Mesenchymal stem cell (in vitro differentiated cells and primary cell): ENCODE data around the gene DYRK2. TPM values are rescaled to one million over a fixed set of nuclear protein-coding genes. Genes with fewer than 3 reads are reported as not detected.
A peak's percentile ranks its signal among the peaks of the same experiment; 100 is the strongest.

ENCODE experiments used
- DNase-seq: peaks from one replicate; pipeline ENCODE4 v3.0.0-alpha.2; 2013
- H2AFZ ChIP-seq: one replicate; pipeline ENCODE4 v1.6.1; 2013; ENCODE audit warnings: low read depth, mild to moderate bottlenecking, control low read depth, inconsistent platforms, low read length, moderate library complexity
- H2AK5ac ChIP-seq: 2 replicates; pipeline ENCODE4 v1.6.1; 2013; ENCODE audit warnings: low read length, moderate library complexity, mild to moderate bottlenecking, inconsistent platforms; ENCODE audit not compliant: severe bottlenecking
- H2BK120ac ChIP-seq: one replicate; pipeline ENCODE4 v1.6.1; 2013; ENCODE audit warnings: low read depth, mild to moderate bottlenecking, inconsistent platforms, low read length, moderate library complexity
- H2BK12ac ChIP-seq, 2 experiments: one replicate each; pipeline ENCODE4 v1.6.1; 2013; ENCODE audit warnings: inconsistent platforms in 2 of 2, low read length in 2 of 2, mild to moderate bottlenecking in 2 of 2, moderate library complexity in 2 of 2, control low read depth in 1 of 2
- H2BK15ac ChIP-seq: one replicate; pipeline ENCODE4 v1.6.1; 2013; ENCODE audit warnings: mild to moderate bottlenecking, low read depth, inconsistent platforms; ENCODE audit not compliant: poor library complexity, severe bottlenecking
- H2BK5ac ChIP-seq: 2 replicates; pipeline ENCODE4 v1.6.1; 2013; ENCODE audit warnings: low read depth, mild to moderate bottlenecking, low read length, control low read depth, inconsistent platforms; ENCODE audit not compliant: poor library complexity, severe bottlenecking
- H3K14ac ChIP-seq, 2 experiments: one replicate each; pipeline ENCODE4 v1.6.1; 2013; ENCODE audit warnings: inconsistent platforms in 2 of 2, low read length in 2 of 2, control low read depth in 1 of 2, mild to moderate bottlenecking in 1 of 2, moderate library complexity in 1 of 2
- H3K18ac ChIP-seq, 2 experiments: one replicate each; pipeline ENCODE4 v1.6.1; 2013; ENCODE audit warnings: inconsistent platforms in 2 of 2, low read length in 2 of 2, control low read depth in 1 of 2, low read depth in 1 of 2, mild to moderate bottlenecking in 1 of 2
- H3K23ac ChIP-seq, 2 experiments: one replicate each; pipeline ENCODE4 v1.6.1; 2013; ENCODE audit warnings: inconsistent platforms in 2 of 2, low read length in 2 of 2, mild to moderate bottlenecking in 2 of 2, moderate library complexity in 2 of 2, control low read depth in 1 of 2
- H3K27ac ChIP-seq: 2 replicates; pipeline ENCODE4 v1.5.1; 2013; ENCODE audit warnings: mild to moderate bottlenecking, moderate library complexity, low read length, control low read depth, inconsistent platforms; ENCODE audit not compliant: poor library complexity, severe bottlenecking
- H3K27me3 ChIP-seq, 2 experiments: 2 replicates each; pipeline versions ENCODE4 v1.6.1 to v1.7.0; 2013; ENCODE audit warnings: low read length in 2 of 2, mild to moderate bottlenecking in 2 of 2, moderate library complexity in 2 of 2, control low read depth in 1 of 2, inconsistent platforms in 1 of 2; ENCODE audit not compliant: control insufficient read depth in 1 of 2, insufficient read depth in 1 of 2
- H3K36me3 ChIP-seq, 2 experiments: 2 replicates each; pipeline versions ENCODE4 v1.6.1 to v1.7.0; 2013; ENCODE audit warnings: low read length in 2 of 2, control low read depth in 1 of 2, inconsistent platforms in 1 of 2, low read depth in 1 of 2, mild to moderate bottlenecking in 1 of 2; ENCODE audit not compliant: insufficient read depth in 2 of 2, control insufficient read depth in 1 of 2
- H3K4ac ChIP-seq, 2 experiments: one replicate each; pipeline ENCODE4 v1.6.1; 2013; ENCODE audit warnings: inconsistent platforms in 2 of 2, low read length in 2 of 2, mild to moderate bottlenecking in 2 of 2, moderate library complexity in 2 of 2, control low read depth in 1 of 2, low read depth in 1 of 2
- H3K4me1 ChIP-seq: 2 replicates; pipeline ENCODE4 v1.6.1; 2013; ENCODE audit warnings: low read depth, low read length, control low read depth; ENCODE audit not compliant: control insufficient read depth, insufficient read depth
- H3K4me2 ChIP-seq: 2 replicates; pipeline ENCODE4 v1.6.1; 2013; ENCODE audit warnings: low read length, mild to moderate bottlenecking, inconsistent platforms; ENCODE audit not compliant: poor library complexity, severe bottlenecking
- H3K4me3 ChIP-seq, 2 experiments: 2 replicates each; pipeline versions ENCODE4 v1.5.1 to v1.7.0; 2013; ENCODE audit warnings: low read length in 2 of 2, mild to moderate bottlenecking in 2 of 2, control low read depth in 1 of 2, low read depth in 1 of 2; ENCODE audit not compliant: insufficient read depth in 1 of 2
- H3K79me1 ChIP-seq: replicated peaks from 2 replicates; pipeline ENCODE4 v1.6.1; 2013; ENCODE audit warnings: mild to moderate bottlenecking, control low read depth, low read length, inconsistent platforms; ENCODE audit not compliant: poor library complexity, severe bottlenecking
- H3K9ac ChIP-seq: 2 replicates; pipeline ENCODE4 v1.7.0; 2013; ENCODE audit warnings: mild to moderate bottlenecking, low read length, moderate library complexity
- H3K9me3 ChIP-seq: 2 replicates; pipeline ENCODE4 v1.7.0; 2013; ENCODE audit warnings: mild to moderate bottlenecking, low read length; ENCODE audit not compliant: control insufficient read depth
- H4K8ac ChIP-seq: one replicate; pipeline ENCODE4 v1.6.1; 2013; ENCODE audit warnings: inconsistent platforms, mild to moderate bottlenecking, low read length, moderate library complexity
- H4K91ac ChIP-seq: one replicate; pipeline ENCODE4 v1.6.1; 2013; ENCODE audit warnings: mild to moderate bottlenecking, low read length, inconsistent platforms
- WGBS: methylation state at CpG from one replicate; pipeline ENCODE4 v1.1.7; 2013; ENCODE audit warnings: mixed read lengths; 5-methylcytosine and 5-hydroxymethylcytosine counted together
- polyA plus RNA-seq, 2 experiments: library from polyadenylated mRNA; stranded (reverse); fragments of 200-250 nt; gene quantifications; one replicate each; pipeline ENCODE4 v1.2.3, GENCODE V29; 2013

Gene DYRK2
- 16.8 TPM for polyA plus RNA-seq (2013, experiment 1 of 2)
- polyA plus RNA-seq (2013, experiment 2 of 2): 16.8 TPM

GRCh38 chr12:67648521-67649260, at the start of gene DYRK2:
Gene DYRK2, plus strand, starts transcription at chr12:67648745. Its CDS starts 389 bp downstream, at chr12:67649134.
- peak within 1 kb of the TSS; percentile 73 to 87 for H2BK12ac ChIP-seq
- H3K27ac ChIP-seq: peak within 1 kb of the TSS; percentile 72
- WGBS: under 1% methylated on average over 63 of the region's 109 CpGs
- H2BK5ac ChIP-seq: peak within 1 kb of the TSS; percentile 94
- H3K14ac ChIP-seq: peak within 1 kb of the TSS; percentile 93 to 94
- peak within 1 kb of the TSS; percentile 92 to 94 for H3K4me3 ChIP-seq
- H3K4me1 ChIP-seq: peaks cover 9% of the 10 kb centered on the region
- peak; percentile 84 for DNase-seq
- H2BK120ac ChIP-seq: peak within 1 kb of the TSS; percentile 97
- peak within 1 kb of the TSS; percentile 98 to 99 for H3K18ac ChIP-seq
- H4K91ac ChIP-seq: peak within 1 kb of the TSS; percentile 99
- H3K79me1 ChIP-seq: no peaks in the 10 kb centered on the region
- peak within 1 kb of the TSS; percentile 89 for H4K8ac ChIP-seq
- H3K9ac ChIP-seq: peak within 1 kb of the TSS; percentile 96
- peak within 1 kb of the TSS; percentile 78 for H3K4me2 ChIP-seq
- peak within 1 kb of the TSS; percentile 93 to 99 for H3K4ac ChIP-seq
- H3K9me3 ChIP-seq: no peaks in the 10 kb centered on the region
- H3K23ac ChIP-seq: peak within 1 kb of the TSS; percentile 96 to 99
- peaks cover 0 to 7% of the 10 kb centered on the region in 2 experiments for H3K36me3 ChIP-seq
- H3K27me3 ChIP-seq: no peaks in the 10 kb centered on the region
- peak within 1 kb of the TSS; percentile 83 for H2AFZ ChIP-seq
- no peak within 1 kb of the TSS for H2AK5ac ChIP-seq
- H2BK15ac ChIP-seq: peak within 1 kb of the TSS; percentile 99

DNA sequence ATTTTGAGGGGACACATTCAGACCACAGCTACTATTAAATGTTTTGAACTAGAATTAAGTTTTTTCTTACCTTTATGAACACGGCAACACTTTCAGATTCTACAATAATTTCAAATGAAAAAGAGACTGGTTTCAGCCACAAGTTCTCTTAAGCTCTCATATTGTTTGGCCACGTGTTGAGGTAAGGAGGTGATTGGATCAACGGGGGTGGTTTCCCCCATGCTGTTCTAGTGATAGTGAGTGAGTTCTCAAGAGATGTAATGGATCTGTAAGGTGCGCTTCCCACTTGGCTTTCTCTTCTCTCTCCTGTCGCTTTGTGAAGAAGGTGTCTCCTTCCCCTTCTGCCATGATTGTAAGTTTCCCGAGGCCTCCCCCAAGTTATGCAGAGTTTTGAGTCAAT, 48.9 kb upstream of the DYRK2 start:
- Histone ChIP-seq H3K36me3 (no peaks in the 10 kb centered on the region), H3K27me3 (no peaks in the 10 kb centered on the region), H4K91ac (no peak overlapping the region), H3K4me2 (no peak overlapping the region), H3K14ac (no peak overlapping the region), H3K27ac (no peak overlapping the region), H2BK120ac (no peak overlapping the region), H3K23ac (no peak overlapping the region), H3K9me3 (no peaks in the 10 kb centered on the region), H3K79me1 (no peaks in the 10 kb centered on the region), H3K4me1 (no peaks in the 10 kb centered on the region), H3K18ac (no peak overlapping the region), H2BK5ac (no peak overlapping the region), H3K4me3 (no peak overlapping the region), H2BK12ac (no peak overlapping the region), H2AFZ (no peak overlapping the region), H3K9ac (no peak overlapping the region), H2AK5ac (no peak overlapping the region), H2BK15ac (no peak overlapping the region), H4K8ac (no peak overlapping the region), H3K4ac (no peak overlapping the region)
- no peak for DNase-seq
- 94% methylated on average over 6 of the region's 6 CpGs for WGBS

- H2AFZ ChIP-seq: no peak overlapping the region
- no peak overlapping the region for H3K4me3 ChIP-seq
- no peak overlapping the region for H3K4ac ChIP-seq
- H3K27me3 ChIP-seq: no peaks in the 10 kb centered on the region
- 100% methylated on average over 1 of the region's 1 CpG for WGBS
- H3K36me3 ChIP-seq: no peaks in the 10 kb centered on the region
- H3K23ac ChIP-seq: no peak overlapping the region
- H2BK15ac ChIP-seq: no peak overlapping the region
- H4K8ac ChIP-seq: no peak overlapping the region
- no peak overlapping the region for H3K27ac ChIP-seq
- no peaks in the 10 kb centered on the region for H3K79me1 ChIP-seq
- no peak overlapping the region for H3K14ac ChIP-seq
- H2BK120ac ChIP-seq: no peak overlapping the region
- no peaks in the 10 kb centered on the region for H3K4me1 ChIP-seq
- no peak overlapping the region for H2BK12ac ChIP-seq
- no peak for DNase-seq
- H4K91ac ChIP-seq: no peak overlapping the region
- no peak overlapping the region for H2BK5ac ChIP-seq
- H3K4me2 ChIP-seq: no peak overlapping the region
- H3K9ac ChIP-seq: no peak overlapping the region
- no peak overlapping the region for H3K18ac ChIP-seq
- no peak overlapping the region for H2AK5ac ChIP-seq
- peaks cover 6% of the 10 kb centered on the region for H3K9me3 ChIP-seq
These were observed 47.4 kb upstream of the DYRK2 start for GRCh38 chr12:67601126-67601525.

DNA sequence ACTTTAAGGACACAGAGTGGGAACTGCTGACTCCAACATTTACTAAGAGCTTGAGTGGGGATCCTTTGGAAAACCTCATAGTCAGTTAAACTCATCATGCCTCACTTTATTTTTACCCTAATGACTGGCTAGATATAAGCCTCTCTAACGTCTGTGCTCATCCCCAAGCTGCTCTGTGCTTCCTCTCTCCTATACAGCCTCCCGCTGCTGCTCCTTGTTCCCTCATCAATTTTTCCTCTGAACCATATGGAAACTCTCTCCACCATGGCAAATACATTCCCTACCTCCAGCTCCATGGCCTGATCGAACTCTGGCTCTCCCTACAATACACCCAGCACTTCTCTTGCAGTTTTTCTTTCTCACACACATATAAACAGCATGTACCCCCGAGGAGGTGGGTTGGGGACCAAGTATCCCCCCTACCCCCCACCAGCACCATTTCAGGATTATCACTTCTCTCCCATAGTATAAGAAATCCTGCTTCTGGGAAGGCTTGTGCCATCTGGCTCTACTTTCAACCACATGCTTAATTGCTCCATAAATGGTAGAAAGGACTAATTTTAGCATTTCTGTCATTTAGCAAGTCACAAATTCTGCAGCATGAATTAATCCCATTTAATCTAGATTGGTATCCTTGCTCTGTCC, 39.2 kb upstream of the DYRK2 start:
- Histone ChIP-seq H4K8ac (no peak overlapping the region), H3K14ac (no peak overlapping the region), H2BK5ac (no peak overlapping the region), H3K4me1 (no peaks in the 10 kb centered on the region), H3K36me3 (no peaks in the 10 kb centered on the region), H2AFZ (no peak overlapping the region), H3K18ac (no peak overlapping the region), H3K27me3 (no peaks in the 10 kb centered on the region), H3K4me3 (no peak overlapping the region), H3K4me2 (no peak overlapping the region), H2BK15ac (no peak overlapping the region), H3K9me3 (peaks cover 6% of the 10 kb centered on the region), H2AK5ac (no peak overlapping the region), H2BK12ac (no peak overlapping the region), H3K27ac (no peak overlapping the region), H2BK120ac (no peak overlapping the region), H3K4ac (no peak overlapping the region), H4K91ac (no peak overlapping the region), H3K79me1 (no peaks in the 10 kb centered on the region), H3K23ac (no peak overlapping the region), H3K9ac (no peak overlapping the region)
- 71% methylated on average over 4 of the region's 4 CpGs for WGBS
- no peak for DNase-seq
